SKM-1 treated with dmso at 0.1 percent for 144 hours (cell line): Measurements from ENCODE around the gene NRBP1.
"Not testable (repeated sequence)": the region's sequence is repeated elsewhere in the genome, so short reads cannot be mapped to it uniquely, and the experiment has no call there.

Experiments
- DNase-seq: peaks from one replicate; lab custom pipeline; 2025; ENCODE audit not compliant: unreplicated experiment; lab: John Stamatoyannopoulos, UW

The NRBP1 gene

DNA sequence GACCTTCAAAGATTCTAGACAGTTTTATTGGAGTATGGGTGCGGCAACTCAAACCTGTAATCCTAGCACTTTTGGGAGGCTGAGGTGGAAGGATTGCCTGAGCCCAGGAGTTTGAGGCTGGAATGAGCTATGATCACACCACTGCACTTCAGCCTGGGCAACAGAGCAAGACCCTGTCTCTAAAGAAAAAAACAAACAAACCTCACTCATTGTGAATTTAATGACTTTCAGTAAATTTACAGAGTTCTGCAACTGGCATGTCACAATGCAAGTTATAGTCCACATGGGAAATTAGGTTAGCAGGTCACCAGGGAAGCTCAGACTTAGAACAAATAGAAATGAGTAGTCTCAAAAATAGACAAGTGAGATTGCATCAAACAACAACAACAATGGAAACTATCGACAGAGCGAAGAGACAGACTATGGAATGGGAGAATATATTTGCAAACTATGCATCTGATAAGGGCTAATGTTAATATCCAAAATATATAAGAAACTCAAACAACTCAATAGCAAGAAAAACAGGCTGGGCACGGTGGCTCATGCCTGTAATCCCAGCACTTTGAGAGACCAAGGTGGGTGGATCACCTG is 6.7 kb upstream of the NRBP1 start:
- no peak for DNase-seq

- no peak for DNase-seq
Observed at GRCh38 chr2:27422958-27423357, 5.5 kb upstream of the NRBP1 start.

- DNase-seq, result not testable (repeated sequence)
Observed at GRCh38 chr2:27425039-27425438, 3.4 kb upstream of the NRBP1 start.

- no peak for DNase-seq
Observed at GRCh38 chr2:27427863-27428212, 593 bp upstream of the NRBP1 start.

- peak; percentile 60 for DNase-seq
Observed at GRCh38 chr2:27428978-27429541, 629 bp downstream of the NRBP1 start.

DNA sequence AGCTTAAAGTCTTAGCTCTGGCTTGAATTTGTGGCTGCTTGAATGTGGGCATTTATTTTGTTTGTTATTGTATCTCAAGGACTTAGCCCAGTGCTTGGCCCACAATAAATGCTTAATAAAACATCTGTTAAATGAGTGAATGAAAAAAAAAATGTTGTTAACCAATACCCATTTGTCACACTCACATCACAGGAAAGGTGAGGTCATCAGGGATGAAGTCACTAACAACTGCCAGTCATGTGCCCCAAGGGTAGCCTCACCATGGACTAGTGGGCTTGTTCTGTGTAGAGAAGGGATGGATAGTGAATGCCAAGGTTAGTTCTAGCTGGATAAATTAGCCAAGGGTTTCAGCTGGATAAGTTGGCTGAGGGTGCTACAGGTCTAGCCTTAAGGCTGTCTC is 3.0 kb downstream of the NRBP1 start:
- no peak for DNase-seq

- no peak for DNase-seq
Observed at GRCh38 chr2:27435628-27436027, 7.2 kb downstream of the NRBP1 start.

- DNase-seq, result no peak
Observed at GRCh38 chr2:27441226-27441926, 12.9 kb downstream of the NRBP1 start.

DNA sequence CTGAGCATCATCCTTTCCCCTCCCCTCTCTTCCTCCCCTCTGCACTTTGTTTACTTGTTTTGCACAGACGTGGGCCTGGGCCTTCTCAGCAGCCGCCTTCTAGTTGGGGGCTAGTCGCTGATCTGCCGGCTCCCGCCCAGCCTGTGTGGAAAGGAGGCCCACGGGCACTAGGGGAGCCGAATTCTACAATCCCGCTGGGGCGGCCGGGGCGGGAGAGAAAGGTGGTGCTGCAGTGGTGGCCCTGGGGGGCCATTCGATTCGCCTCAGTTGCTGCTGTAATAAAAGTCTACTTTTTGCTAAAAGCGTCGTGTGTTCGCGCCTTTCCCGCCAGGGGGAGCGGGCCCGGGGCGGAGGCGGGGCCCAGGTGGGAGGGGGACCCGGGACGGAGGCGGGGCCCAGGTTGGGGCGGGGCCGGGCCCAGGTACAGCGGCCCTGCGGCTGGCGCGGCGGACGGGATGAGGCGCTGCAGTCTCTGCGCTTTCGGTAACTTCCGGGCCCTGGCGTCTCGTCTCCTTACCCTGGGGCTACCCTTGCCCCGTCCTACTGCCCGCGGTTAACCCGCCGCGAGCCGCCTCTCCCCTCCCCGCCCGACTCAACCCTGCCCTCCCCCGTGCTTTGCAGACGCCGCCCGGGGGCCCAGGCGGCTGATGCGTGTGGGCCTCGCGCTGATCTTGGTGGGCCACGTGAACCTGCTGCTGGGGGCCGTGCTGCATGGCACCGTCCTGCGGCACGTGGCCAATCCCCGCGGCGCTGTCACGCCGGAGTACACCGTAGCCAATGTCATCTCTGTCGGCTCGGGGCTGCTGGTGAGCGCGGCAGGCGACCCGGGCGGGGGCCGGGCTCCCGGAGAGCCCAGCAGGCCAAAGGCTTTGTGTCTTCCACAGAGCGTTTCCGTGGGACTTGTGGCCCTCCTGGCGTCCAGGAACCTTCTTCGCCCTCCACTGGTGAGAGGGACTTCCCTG is 13.8 kb downstream of the NRBP1 start, which contains the start of gene KRTCAP3:
TSS of gene KRTCAP3 (plus strand) at position 424 of the 962 bp plus-strand sequence. CDS start at position 456, 32 bp downstream.
- DNase-seq, result no peak

DNA sequence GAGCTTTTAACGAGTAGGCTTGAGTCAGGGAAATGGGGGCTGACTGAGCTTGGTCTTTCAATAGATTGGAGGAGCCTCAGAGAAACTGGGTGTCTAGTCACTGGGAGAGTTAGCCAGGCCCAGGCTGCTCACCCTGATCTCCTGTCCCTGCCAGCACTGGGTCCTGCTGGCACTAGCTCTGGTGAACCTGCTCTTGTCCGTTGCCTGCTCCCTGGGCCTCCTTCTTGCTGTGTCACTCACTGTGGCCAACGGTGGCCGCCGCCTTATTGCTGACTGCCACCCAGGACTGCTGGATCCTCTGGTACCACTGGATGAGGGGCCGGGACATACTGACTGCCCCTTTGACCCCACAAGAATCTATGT is 14.5 kb downstream of the NRBP1 start:
- no peak for DNase-seq

DNA sequence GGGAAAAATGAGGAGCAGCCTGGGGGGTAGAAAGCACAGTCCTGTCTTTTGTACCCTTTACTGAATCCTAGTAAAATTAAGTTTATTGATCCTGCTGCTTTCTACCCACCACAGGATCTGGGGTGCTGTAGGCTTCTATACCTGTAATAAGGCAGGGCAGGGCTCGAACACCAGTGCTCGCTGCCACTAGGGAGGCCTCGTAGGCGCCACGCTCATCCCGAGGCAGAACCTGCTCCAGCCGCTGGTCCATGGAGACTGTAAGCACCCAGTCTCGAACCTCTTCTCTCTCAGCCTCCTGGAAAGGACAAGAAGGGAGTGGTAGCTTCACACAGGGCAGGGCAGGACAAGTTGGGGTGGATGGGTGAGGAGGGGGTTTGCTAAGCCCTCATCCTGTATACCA is 16.7 kb downstream of the NRBP1 start:
- DNase-seq, result no peak

DNA sequence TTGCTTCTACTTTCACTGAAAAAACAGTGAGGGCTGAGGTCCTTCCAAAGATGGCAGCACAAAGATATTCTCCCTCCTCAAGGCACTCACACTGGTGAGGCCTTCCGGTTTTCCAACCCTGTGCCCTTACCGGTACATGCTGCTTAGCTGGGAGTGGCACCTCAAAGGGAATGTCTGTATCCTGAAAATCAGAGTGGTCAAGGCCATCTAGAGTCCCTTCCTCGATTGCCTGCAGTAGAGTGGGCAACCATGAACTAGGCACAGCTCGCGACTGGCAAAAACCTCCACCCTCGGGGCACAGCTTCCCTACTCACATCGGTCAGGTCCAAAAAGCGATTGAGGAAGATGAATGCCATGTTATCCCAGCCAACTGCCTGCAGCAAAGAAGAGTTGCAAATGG is 17.2 kb downstream of the NRBP1 start:
- DNase-seq, result no peak

DNA sequence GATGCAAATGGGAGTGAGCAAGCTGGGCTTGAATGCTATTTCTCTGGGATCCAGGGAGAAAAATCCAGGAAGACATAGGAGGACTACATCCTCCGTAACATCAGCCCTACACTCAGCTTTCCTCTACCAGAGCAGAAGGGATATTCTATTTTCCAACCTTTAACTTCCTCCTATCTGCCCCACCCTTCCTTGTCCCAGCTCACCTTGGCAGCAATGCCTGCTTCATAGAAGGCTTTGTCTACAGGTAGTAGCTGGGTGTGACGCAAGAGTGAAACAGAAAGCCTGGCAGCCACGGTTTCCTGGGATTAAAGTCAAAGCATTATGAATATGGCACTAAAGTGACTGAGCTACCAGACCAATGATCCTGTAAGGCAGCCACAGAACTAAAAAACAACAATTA is 17.6 kb downstream of the NRBP1 start:
- no peak for DNase-seq

DNA sequence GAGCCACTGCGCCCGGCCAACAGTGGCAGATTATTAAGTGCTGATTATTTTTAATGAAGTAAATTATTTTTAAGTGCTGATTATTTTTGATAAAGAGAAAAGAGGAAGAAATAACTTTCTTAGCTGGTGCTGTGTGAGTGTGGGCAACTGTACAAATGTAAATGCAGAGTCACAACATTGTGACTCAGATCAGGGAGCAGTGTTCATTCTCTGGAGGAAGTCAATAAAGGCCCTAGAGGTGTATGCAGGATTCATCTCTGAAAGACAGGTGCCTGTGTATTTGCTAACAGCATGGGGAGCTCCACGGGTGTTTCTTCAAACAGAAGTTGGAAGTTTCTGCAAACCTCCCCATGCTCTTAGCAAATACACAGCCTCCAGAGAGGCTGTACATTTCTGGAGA is 19.9 kb downstream of the NRBP1 start:
- no peak for DNase-seq

DNA sequence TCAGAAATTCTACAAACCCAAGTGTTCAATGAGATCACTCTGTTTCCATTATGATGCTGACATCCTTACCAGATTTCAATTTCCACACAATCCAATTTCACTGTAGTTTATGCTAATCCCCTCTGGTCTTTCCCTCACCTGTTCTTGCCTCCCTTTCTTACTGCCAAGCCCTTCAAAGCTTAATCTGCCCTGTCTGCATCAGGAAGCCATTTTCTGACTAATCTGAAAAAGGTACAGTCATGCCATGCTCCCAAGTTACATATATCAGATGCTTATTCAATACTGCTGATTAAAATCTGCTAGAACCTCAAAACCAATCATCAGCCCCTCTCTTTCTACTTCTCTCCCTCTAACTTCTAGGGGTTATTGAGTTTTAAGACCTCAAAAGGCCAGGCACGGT is 22.7 kb downstream of the NRBP1 start:
- DNase-seq, result no peak

DNA sequence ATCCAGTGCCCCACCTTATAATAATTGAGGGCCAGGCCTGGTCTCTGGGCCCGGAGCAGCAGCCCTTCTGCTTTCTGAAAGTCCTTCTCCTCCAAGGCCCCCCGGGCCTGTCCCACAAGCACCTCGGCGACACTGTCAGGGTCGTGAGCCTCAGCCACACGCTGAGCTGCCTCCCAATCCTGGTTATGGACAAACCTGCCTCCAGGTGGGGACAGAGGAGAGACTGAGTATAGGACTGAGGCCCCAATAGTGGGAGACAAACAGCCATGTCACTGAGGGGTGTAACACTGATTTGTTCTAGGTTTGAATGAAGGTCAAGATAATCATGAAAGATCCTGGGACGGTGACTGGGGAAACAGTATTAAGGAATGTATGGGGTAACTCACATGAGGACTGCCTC is 25.5 kb downstream of the NRBP1 start:
- DNase-seq, result no peak

- DNase-seq, result no peak
Observed at GRCh38 chr2:27461118-27461517, 32.7 kb downstream of the NRBP1 start.

- no peak for DNase-seq
Observed at GRCh38 chr2:27464443-27464842, 36.0 kb downstream of the NRBP1 start.

GRCh38 chr2:27471961-27472360 is 43.5 kb downstream of the NRBP1 start:
- DNase-seq, result no peak

DNA sequence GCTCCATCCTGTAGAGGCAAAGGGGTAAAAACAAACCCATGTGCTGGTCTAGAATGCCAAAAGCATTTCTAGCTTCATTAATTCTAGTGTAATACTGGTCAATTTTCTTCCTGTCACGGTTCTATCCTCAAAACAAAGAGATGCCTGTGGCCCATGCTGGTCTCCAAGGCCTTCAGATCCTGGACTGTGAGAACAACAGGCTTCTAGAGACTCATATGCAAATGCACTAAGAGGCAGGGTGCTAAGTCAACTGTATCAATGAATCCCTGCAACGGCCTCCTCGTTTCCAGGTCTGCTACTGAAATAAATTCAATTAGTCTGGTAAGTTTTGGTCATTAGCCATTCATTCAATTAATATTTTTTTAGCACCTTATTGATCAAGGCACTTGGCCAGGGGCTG is 57.1 kb downstream of the NRBP1 start:
- no peak for DNase-seq

DNA sequence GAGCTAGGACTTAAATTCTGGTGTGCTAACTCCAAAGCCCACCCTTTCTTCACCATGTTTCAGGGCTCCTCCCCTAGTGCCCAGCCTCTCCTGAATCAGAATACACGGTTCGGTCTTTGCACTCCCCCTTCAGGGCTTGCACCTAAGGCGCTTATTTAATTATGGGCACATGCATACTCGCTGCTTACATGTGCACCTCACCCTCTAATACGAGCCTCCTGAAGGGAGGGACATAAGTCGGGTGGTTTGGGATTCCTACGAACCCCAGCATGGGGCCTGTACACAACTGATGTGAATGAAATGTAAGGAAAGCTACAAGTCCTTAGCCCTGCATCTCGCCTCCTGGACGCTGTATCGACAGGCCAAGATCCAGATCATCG is 60.7 kb downstream of the NRBP1 start:
- no peak for DNase-seq
